Gastroesophageal sphincter (tissue), 4 donors: ENCODE measurements around the gene KRT40. TPM values are rescaled to one million over a fixed set of nuclear protein-coding genes. Genes with fewer than 3 reads are reported as not detected.

Experiments
- ATAC-seq: fragments of 150-250 bp; one replicate; pipeline ENCODE4 v1.9.1; 2016; ENCODE audit warnings: mild to moderate bottlenecking, moderate library complexity
- H3K27ac ChIP-seq, 4 donors: fragments of 200-600 bp; sonication (generic) in 3 of 4; 1 replicate in 3 of 4; 2 replicates in 1 of 4; pipeline ENCODE4 v1.5.1; 2016 to 2019
- H3K27me3 ChIP-seq: fragments of 200-600 bp; sonication (generic); one replicate; pipeline ENCODE4 v1.5.1; 2019
- H3K36me3 ChIP-seq, 2 donors: fragments of 200-600 bp; sonication (generic); one replicate each; pipeline ENCODE4 v1.5.1; 2019; ENCODE audit warnings: control low read depth in 1 of 2
- H3K4me1 ChIP-seq, 3 donors: fragments of 200-600 bp; sonication (generic); 1 replicate in 2 of 3; 2 replicates in 1 of 3; pipeline ENCODE4 v1.5.1; 2016 to 2019; ENCODE audit warnings: control low read depth in 2 of 3
- H3K4me3 ChIP-seq, 2 donors: fragments of 200-600 bp; sonication (generic); one replicate each; pipeline ENCODE4 v1.5.1; 2019; ENCODE audit warnings: mild to moderate bottlenecking in 1 of 2, moderate library complexity in 1 of 2
- H3K9me3 ChIP-seq, 3 donors: fragments of 200-600 bp; sonication (generic); one replicate each; pipeline ENCODE4 v1.5.1; 2017 to 2019; ENCODE audit warnings: control low read depth in 2 of 3
- CTCF ChIP-seq, 4 experiments: fragments of 200-600 bp in 2 of 4; fragments of 450-650 bp in 2 of 4; sonication (generic) in 1 of 4; IDR thresholded peaks; one replicate each; pipeline ENCODE4 v1.5.1; 2017 to 2019; ENCODE audit warnings: antibody characterized with exemption in 4 of 4, mild to moderate bottlenecking in 2 of 4, moderate library complexity in 2 of 4
- EP300 ChIP-seq: sonication (generic); formaldehyde crosslinking; IDR thresholded peaks from one replicate; pipeline ENCODE4 v1.6.1; 2017; ENCODE audit warnings: antibody characterized with exemption, mild to moderate bottlenecking
- POLR2A ChIP-seq, 2 donors: fragments of 450-650 bp; IDR thresholded peaks; one replicate each; pipeline ENCODE4 v1.6.1; 2017; ENCODE audit warnings: antibody characterized with exemption in 2 of 2, mild to moderate bottlenecking in 2 of 2, moderate library complexity in 1 of 2
- POLR2AphosphoS5 ChIP-seq: sonication (generic); formaldehyde crosslinking; IDR thresholded peaks from one replicate; pipeline ENCODE4 v1.6.1; 2017; ENCODE audit warnings: antibody characterized with exemption
- WGBS, 2 donors: methylation state at CpG; one replicate each; pipeline ENCODE4 v1.1.5; 2018; ENCODE audit warnings: low coverage in 1 of 2; 5-methylcytosine and 5-hydroxymethylcytosine counted together
- small RNA-seq, 4 donors: library from RNA; depleted of rRNA; stranded (forward); fragments of <200 nt; gene quantifications; one replicate each; pipeline ENCODE3, GENCODE V24; 2016
- total RNA-seq, 4 donors: library from RNA; depleted of rRNA; stranded (reverse); fragments of >200 nt; gene quantifications; one replicate each; pipeline ENCODE4 v1.1.0, GENCODE V29; 2016

Gene KRT40
- total RNA-seq, 4 donors from 2014 or later, result not detected

- H3K27ac ChIP-seq, result no peak overlapping the region
- no peak for ATAC-seq
- H3K9me3 ChIP-seq, result no peaks in the 10 kb centered on the region
- H3K36me3 ChIP-seq, result no peaks in the 10 kb centered on the region
- 65 to 100% methylated on average over 1 to 3 of the region's 3 CpGs for WGBS, 2 donors
- H3K4me3 ChIP-seq, result no peak overlapping the region
- H3K27me3 ChIP-seq, result peaks cover 5% of the 10 kb centered on the region
- H3K4me1 ChIP-seq, result peaks cover 0 to 11% (median 0%) of the 10 kb centered on the region in 3 donors
- TF ChIP-seq POLR2AphosphoS5 (no peak), CTCF (IDR thresholded peaks at IDR 0.05) (no peak), EP300 (no peak), POLR2A (IDR thresholded peaks at IDR 0.05) (no peak)
These were observed 52.8 kb downstream of the KRT40 start for GRCh38 chr17:40931311-40931710.

Small RNA genes lying within 50 kb of the gene (small RNA-seq; reads per million reads assigned to genes)
- 0 reads per million in 4 donors for gene KRTAP3-4P

Other genes with a start within 250 kb of the KRT40 start
- gene KRT25, start 229.0 kb downstream of the KRT40 start, total RNA-seq, result not detected
- gene KRT26, start 212.1 kb downstream of the KRT40 start, total RNA-seq, result not detected
- not detected for gene KRT27, start 201.8 kb downstream of the KRT40 start, total RNA-seq
- not detected for gene KRT28, start 184.4 kb downstream of the KRT40 start, total RNA-seq
- gene KRT10, start 161.7 kb downstream of the KRT40 start, total RNA-seq, result 10 to 100 TPM in 3 of 4 donors, 1 to 10 TPM in 1; 5.1 to 14.3 (median 10.6) TPM
- gene KRT12, start 117.1 kb downstream of the KRT40 start, total RNA-seq, result not detected
- gene KRT20, start 99.1 kb downstream of the KRT40 start, total RNA-seq, result not detected
- gene KRT23, start 46.7 kb downstream of the KRT40 start, total RNA-seq, result 1 to 10 TPM in 1 of 4 donors, not detected in 3; 6.1 TPM
- gene KRT39, start 17.4 kb downstream of the KRT40 start, total RNA-seq, result not detected
- gene KRTAP3-3, start 9.8 kb upstream of the KRT40 start, total RNA-seq, result not detected
- not detected for gene KRTAP3-2, start 15.6 kb upstream of the KRT40 start, total RNA-seq
- gene KRTAP3-1, start 24.8 kb upstream of the KRT40 start, total RNA-seq, result not detected
- gene KRTAP1-5, start 42.9 kb upstream of the KRT40 start, total RNA-seq, result not detected
- not detected for gene KRTAP1-4, start 45.9 kb upstream of the KRT40 start, total RNA-seq
- gene KRTAP1-3, start 50.5 kb upstream of the KRT40 start, total RNA-seq, result not detected
- not detected for gene KRTAP1-1, start 57.1 kb upstream of the KRT40 start, total RNA-seq
- gene KRTAP2-1, start 63.0 kb upstream of the KRT40 start, total RNA-seq, result not detected
- not detected for gene KRTAP2-2, start 70.9 kb upstream of the KRT40 start, total RNA-seq
- not detected for gene KRTAP2-3, start 75.8 kb upstream of the KRT40 start, total RNA-seq
- gene KRTAP2-4, start 81.6 kb upstream of the KRT40 start, total RNA-seq, result not detected
- gene KRTAP4-7, start 99.8 kb upstream of the KRT40 start, total RNA-seq, result not detected
- gene KRTAP4-8, start 113.8 kb upstream of the KRT40 start, total RNA-seq, result not detected
- gene KRTAP4-16, start 117.9 kb upstream of the KRT40 start, total RNA-seq, result not detected
- not detected for gene KRTAP4-9, start 121.1 kb upstream of the KRT40 start, total RNA-seq
- gene KRTAP4-11, start 134.0 kb upstream of the KRT40 start, total RNA-seq, result not detected
- gene KRTAP4-12, start 139.9 kb upstream of the KRT40 start, total RNA-seq, result not detected
- gene KRTAP4-6, start 156.2 kb upstream of the KRT40 start, total RNA-seq, result not detected
- not detected for gene KRTAP4-5, start 165.5 kb upstream of the KRT40 start, total RNA-seq
- not detected for gene KRTAP4-4, start 176.4 kb upstream of the KRT40 start, total RNA-seq
- not detected for gene KRTAP4-3, start 183.9 kb upstream of the KRT40 start, total RNA-seq
- not detected for gene KRTAP4-2, start 193.9 kb upstream of the KRT40 start, total RNA-seq
- gene KRTAP4-1, start 200.6 kb upstream of the KRT40 start, total RNA-seq, result not detected
- gene KRTAP9-1, start 205.6 kb upstream of the KRT40 start, total RNA-seq, result not detected
- gene KRTAP9-2, start 242.3 kb upstream of the KRT40 start, total RNA-seq, result not detected
- gene KRTAP9-3, start 248.1 kb upstream of the KRT40 start, total RNA-seq, result not detected